ENCODE results near the gene RAB20. TPM values are rescaled to one million over a fixed set of nuclear protein-coding genes. Genes with fewer than 3 reads are reported as not detected.
"Not testable (repeated sequence)": the region's sequence is repeated elsewhere in the genome, so short reads cannot be mapped to it uniquely, and the experiment has no call there.

The RAB20 gene
- 10 to 100 TPM; 10.7 to 10.9 TPM for total RNA-seq

GRCh38 chr13:110561344-110562035 is at the start of gene RAB20:
Gene RAB20 (minus strand): TSS chr13:110561722. CDS start chr13:110561519, 203 bp downstream.
- Mint-ChIP-seq H3K36me3 (peaks cover 11% of the 10 kb centered on the region), H3K9me3 (no peaks in the 10 kb centered on the region), H3K4me3 (peak within 1 kb of the TSS; percentile 92), H3K27ac (peak within 1 kb of the TSS; percentile 85), H3K27me3 (peaks cover 7% of the 10 kb centered on the region), H3K4me1 (peaks cover 20% of the 10 kb centered on the region)
- DNase-seq, result peak; percentile 62

- no peak for DNase-seq
- peaks cover 6% of the 10 kb centered on the region for H3K4me1 Mint-ChIP-seq
- H3K36me3 Mint-ChIP-seq, result peaks cover 4% of the 10 kb centered on the region
- no peak overlapping the region for H3K27ac Mint-ChIP-seq
- no peak overlapping the region for H3K4me3 Mint-ChIP-seq
- no peaks in the 10 kb centered on the region for H3K27me3 Mint-ChIP-seq
- H3K9me3 Mint-ChIP-seq, result peaks cover 7% of the 10 kb centered on the region
These were observed 49.6 kb upstream of the RAB20 start for GRCh38 chr13:110610955-110611595.

GRCh38 chr13:110607675-110608224 is 46.2 kb upstream of the RAB20 start:
- Mint-ChIP-seq H3K27ac (no peak overlapping the region), H3K36me3 (no peaks in the 10 kb centered on the region), H3K27me3 (no peaks in the 10 kb centered on the region), H3K4me3 (no peak overlapping the region), H3K4me1 (no peaks in the 10 kb centered on the region), H3K9me3 (no peaks in the 10 kb centered on the region)
- DNase-seq, result no peak

GRCh38 chr13:110606281-110606680 is 44.8 kb upstream of the RAB20 start:
- not testable (repeated sequence) for H3K27ac Mint-ChIP-seq, H3K27me3 Mint-ChIP-seq, H3K4me3 Mint-ChIP-seq, H3K36me3 Mint-ChIP-seq, H3K9me3 Mint-ChIP-seq, DNase-seq, H3K4me1 Mint-ChIP-seq

GRCh38 chr13:110605132-110605531 is 43.6 kb upstream of the RAB20 start:
- no peaks in the 10 kb centered on the region for H3K4me1 Mint-ChIP-seq
- H3K27ac Mint-ChIP-seq, result no peak overlapping the region
- H3K4me3 Mint-ChIP-seq, result no peak overlapping the region
- no peaks in the 10 kb centered on the region for H3K36me3 Mint-ChIP-seq
- H3K27me3 Mint-ChIP-seq, result peaks cover 5% of the 10 kb centered on the region
- H3K9me3 Mint-ChIP-seq, result no peaks in the 10 kb centered on the region
- DNase-seq, result no peak

GRCh38 chr13:110600980-110601379 is 39.5 kb upstream of the RAB20 start:
- Mint-ChIP-seq H3K9me3 (no peaks in the 10 kb centered on the region), H3K4me3 (no peak overlapping the region), H3K4me1 (no peaks in the 10 kb centered on the region), H3K36me3 (no peaks in the 10 kb centered on the region), H3K27ac (no peak overlapping the region), H3K27me3 (peaks cover 5% of the 10 kb centered on the region)
- DNase-seq, result no peak

GRCh38 chr13:110600261-110600819 is 38.8 kb upstream of the RAB20 start:
- Mint-ChIP-seq H3K27me3 (peaks cover 5% of the 10 kb centered on the region), H3K27ac (no peak overlapping the region), H3K9me3 (no peaks in the 10 kb centered on the region), H3K4me3 (no peak overlapping the region), H3K4me1 (no peaks in the 10 kb centered on the region), H3K36me3 (no peaks in the 10 kb centered on the region)
- DNase-seq, result no peak

GRCh38 chr13:110597041-110597689 is 35.6 kb upstream of the RAB20 start:
- DNase-seq, result no peak
- Mint-ChIP-seq H3K9me3 (no peaks in the 10 kb centered on the region), H3K4me1 (no peaks in the 10 kb centered on the region), H3K36me3 (no peaks in the 10 kb centered on the region), H3K27ac (no peak overlapping the region), H3K4me3 (no peak overlapping the region), H3K27me3 (peaks cover 7% of the 10 kb centered on the region)

- Mint-ChIP-seq H3K27ac (no peak overlapping the region), H3K4me3 (no peak overlapping the region), H3K27me3 (peaks cover 10% of the 10 kb centered on the region), H3K36me3 (no peaks in the 10 kb centered on the region), H3K4me1 (no peaks in the 10 kb centered on the region), H3K9me3 (no peaks in the 10 kb centered on the region)
- DNase-seq, result no peak
These were observed 32.1 kb upstream of the RAB20 start for GRCh38 chr13:110593430-110594130.

GRCh38 chr13:110592665-110593064 is 31.1 kb upstream of the RAB20 start:
- Mint-ChIP-seq H3K9me3 (no peaks in the 10 kb centered on the region), H3K4me3 (no peak overlapping the region), H3K36me3 (no peaks in the 10 kb centered on the region), H3K27me3 (peaks cover 10% of the 10 kb centered on the region), H3K4me1 (no peaks in the 10 kb centered on the region), H3K27ac (no peak overlapping the region)
- DNase-seq, result no peak

GRCh38 chr13:110590577-110590976 is 29.1 kb upstream of the RAB20 start:
- DNase-seq, result no peak
- no peaks in the 10 kb centered on the region for H3K36me3 Mint-ChIP-seq
- H3K9me3 Mint-ChIP-seq, result no peaks in the 10 kb centered on the region
- H3K27me3 Mint-ChIP-seq, result peaks cover 15% of the 10 kb centered on the region
- no peaks in the 10 kb centered on the region for H3K4me1 Mint-ChIP-seq
- H3K27ac Mint-ChIP-seq, result no peak overlapping the region
- no peak overlapping the region for H3K4me3 Mint-ChIP-seq

- Mint-ChIP-seq H3K9me3 (no peaks in the 10 kb centered on the region), H3K27ac (no peak overlapping the region), H3K27me3 (peaks cover 20% of the 10 kb centered on the region), H3K4me1 (no peaks in the 10 kb centered on the region), H3K4me3 (no peak overlapping the region), H3K36me3 (no peaks in the 10 kb centered on the region)
- no peak for DNase-seq
These were observed 28.4 kb upstream of the RAB20 start for GRCh38 chr13:110589793-110590390.

GRCh38 chr13:110583178-110583865 is 21.8 kb upstream of the RAB20 start:
- no peaks in the 10 kb centered on the region for H3K4me1 Mint-ChIP-seq
- H3K36me3 Mint-ChIP-seq, result no peaks in the 10 kb centered on the region
- no peaks in the 10 kb centered on the region for H3K9me3 Mint-ChIP-seq
- H3K4me3 Mint-ChIP-seq, result no peak overlapping the region
- DNase-seq, result no peak
- peaks cover 29% of the 10 kb centered on the region for H3K27me3 Mint-ChIP-seq
- no peak overlapping the region for H3K27ac Mint-ChIP-seq

- H3K4me1 Mint-ChIP-seq, result no peaks in the 10 kb centered on the region
- peaks cover 34% of the 10 kb centered on the region for H3K27me3 Mint-ChIP-seq
- no peak for DNase-seq
- H3K27ac Mint-ChIP-seq, result no peak overlapping the region
- no peaks in the 10 kb centered on the region for H3K36me3 Mint-ChIP-seq
- no peak overlapping the region for H3K4me3 Mint-ChIP-seq
- no peaks in the 10 kb centered on the region for H3K9me3 Mint-ChIP-seq
These were observed 21.0 kb upstream of the RAB20 start for GRCh38 chr13:110582421-110582954.

Data from activated naive CD8-positive, alpha-beta T cell treated with anti-CD3 and anti-CD28 coated beads for 36 hours (primary cell).